OCI-M2 (cell line): ENCODE measurements around the gene GALNT8.

ENCODE experiments used
- DNase-seq: peaks from one replicate; lab custom pipeline; 2025; ENCODE audit not compliant: unreplicated experiment; lab: John Stamatoyannopoulos, UW

The GALNT8 gene

GRCh38 chr12:4794491-4794890 is 74.3 kb downstream of the GALNT8 start:
- no peak for DNase-seq

- DNase-seq = no peak
Measured at GRCh38 chr12:4796216-4796615, 76.0 kb downstream of the GALNT8 start.

GRCh38 chr12:4796694-4797482 is 76.7 kb downstream of the GALNT8 start:
- DNase-seq = no peak

- DNase-seq = no peak
Measured at GRCh38 chr12:4800555-4800954, 80.4 kb downstream of the GALNT8 start.

- no peak for DNase-seq
Measured at GRCh38 chr12:4802841-4803240, 82.6 kb downstream of the GALNT8 start.

- no peak for DNase-seq
Measured at GRCh38 chr12:4806439-4807115, 86.4 kb downstream of the GALNT8 start.

- DNase-seq = no peak
Measured at GRCh38 chr12:4807116-4807783, 87.0 kb downstream of the GALNT8 start.

- no peak for DNase-seq
Measured at GRCh38 chr12:4807813-4808212, 87.6 kb downstream of the GALNT8 start.

- no peak for DNase-seq
Measured at GRCh38 chr12:4809013-4809448, 88.8 kb downstream of the GALNT8 start.

- no peak for DNase-seq
Measured at GRCh38 chr12:4809449-4810218, 89.4 kb downstream of the GALNT8 start.

GRCh38 chr12:4810219-4810671 is 90.0 kb downstream of the GALNT8 start:
- no peak for DNase-seq

- DNase-seq = no peak
Measured at GRCh38 chr12:4812624-4813327, 92.6 kb downstream of the GALNT8 start.

- no peak for DNase-seq
Measured at GRCh38 chr12:4813741-4814140, 93.5 kb downstream of the GALNT8 start.

- no peak for DNase-seq
Measured at GRCh38 chr12:4814485-4814884, 94.3 kb downstream of the GALNT8 start.

- DNase-seq = no peak
Measured at GRCh38 chr12:4816744-4817525, 96.7 kb downstream of the GALNT8 start.

GRCh38 chr12:4817880-4818279 is 97.7 kb downstream of the GALNT8 start:
- no peak for DNase-seq

- DNase-seq = no peak
Measured at GRCh38 chr12:4819654-4820053, 99.5 kb downstream of the GALNT8 start.

- DNase-seq = no peak
Measured at GRCh38 chr12:4820971-4821370, 100.8 kb downstream of the GALNT8 start.
